Loucy (cell line): ENCODE results near the gene UFC1.

Experiments
- H2AFZ ChIP-seq: fragments of 200-600 bp; sonication (generic); 2 replicates; pipeline ENCODE4 v1.6.0; 2016; ENCODE audit warnings: antibody characterized with exemption, mild to moderate bottlenecking, low read length, moderate library complexity
- H3F3A ChIP-seq: fragments of 200-600 bp; 2 replicates; pipeline ENCODE4 v1.6.0; 2016; ENCODE audit warnings: antibody characterized with exemption, low read depth, mild to moderate bottlenecking
- H3K27me3 ChIP-seq: fragments of 200-600 bp; sonication (generic); 2 replicates; pipeline ENCODE4 v1.6.1; 2014; ENCODE audit warnings: low read length, mild to moderate bottlenecking; ENCODE audit not compliant: insufficient read depth, poor library complexity, severe bottlenecking
- H3K36me3 ChIP-seq: fragments of 200-600 bp; sonication (generic); 2 replicates; pipeline ENCODE4 v1.6.1; 2016; ENCODE audit warnings: low read length; ENCODE audit not compliant: insufficient read depth
- H3K4me1 ChIP-seq: fragments of 200-600 bp; sonication (generic); 2 replicates; pipeline ENCODE4 v1.5.1; 2014; ENCODE audit warnings: low read length, mild to moderate bottlenecking; ENCODE audit not compliant: insufficient read depth, poor library complexity, severe bottlenecking
- H3K4me2 ChIP-seq: fragments of 200-600 bp; sonication (generic); 2 replicates; pipeline ENCODE4 v1.6.0; 2014; ENCODE audit warnings: antibody characterized with exemption, low read length, low read depth, mild to moderate bottlenecking; ENCODE audit not compliant: poor library complexity, severe bottlenecking
- H3K4me3 ChIP-seq: fragments of 200-600 bp; sonication (generic); 2 replicates; pipeline ENCODE4 v1.5.1; 2014; ENCODE audit warnings: low read length, mild to moderate bottlenecking, mixed read lengths; ENCODE audit not compliant: poor library complexity, severe bottlenecking
- H3K79me2 ChIP-seq: fragments of 200-600 bp; sonication (generic); 2 replicates; pipeline ENCODE4 v1.6.1; 2014; ENCODE audit warnings: low read length; ENCODE audit not compliant: insufficient read depth
- H3K9ac ChIP-seq: fragments of 200-600 bp; sonication (generic); 2 replicates; pipeline ENCODE4 v1.6.0; 2014; ENCODE audit warnings: mild to moderate bottlenecking, low read depth, low read length, moderate library complexity; ENCODE audit not compliant: poor library complexity, severe bottlenecking
- H3K9me2 ChIP-seq: fragments of 200-600 bp; sonication (generic); replicated peaks from 2 replicates; pipeline ENCODE4 v1.6.1; 2016; ENCODE audit warnings: low read depth, low read length, mixed read lengths
- H3K9me3 ChIP-seq: fragments of 200-600 bp; sonication (generic); 2 replicates; pipeline ENCODE4 v1.6.1; 2014; ENCODE audit warnings: mild to moderate bottlenecking, antibody characterized with exemption, low read length, low read depth; ENCODE audit not compliant: insufficient read depth
- H4K20me1 ChIP-seq: fragments of 200-600 bp; sonication (generic); 2 replicates; pipeline ENCODE4 v1.6.0; 2014; ENCODE audit warnings: antibody characterized with exemption, low read length, mild to moderate bottlenecking; ENCODE audit not compliant: insufficient read depth, poor library complexity, severe bottlenecking
- CTCF ChIP-seq: fragments of 200-600 bp; sonication (generic); conservative IDR thresholded peaks from 2 replicates; pipeline ENCODE4 v1.5.1; 2014; ENCODE audit warnings: mild to moderate bottlenecking, antibody characterized with exemption, low read length
- EZH2phosphoT487 ChIP-seq: fragments of 200-600 bp; IDR thresholded peaks from 2 replicates; pipeline ENCODE4 v1.6.1; 2018; ENCODE audit warnings: antibody characterized with exemption, mild to moderate bottlenecking, moderate library complexity, borderline replicate concordance

The UFC1 gene

GRCh38 chr1:161166669-161167548, 13.1 kb downstream of the UFC1 start:
- Histone ChIP-seq H4K20me1 (no peaks in the 10 kb centered on the region), H3K9me2 (no peaks in the 10 kb centered on the region), H2AFZ (peak overlapping the region; percentile 76), H3K4me1 (peaks cover 11% of the 10 kb centered on the region), H3K36me3 (peaks cover 16% of the 10 kb centered on the region; the same call in 1 of the 2 replicates), H3K27me3 (no peaks in the 10 kb centered on the region), H3K4me3 (peak overlapping the region; percentile 88), H3F3A (no peaks in the 10 kb centered on the region), H3K79me2 (peaks cover 4% of the 10 kb centered on the region; the same call in 1 of the 2 replicates), H3K9me3 (no peaks in the 10 kb centered on the region), H3K9ac (peak overlapping the region; percentile 83), H3K4me2 (peak overlapping the region; percentile 89)
- TF ChIP-seq CTCF (no peak), EZH2phosphoT487 (no peak)

- TF ChIP-seq EZH2phosphoT487 = no peak
- no peak for TF ChIP-seq CTCF
- Histone ChIP-seq H3K27me3 (no peaks in the 10 kb centered on the region), H3K4me1 (peaks cover 8% of the 10 kb centered on the region), H3K9me3 (no peaks in the 10 kb centered on the region), H3K9ac (no peak overlapping the region), H3K36me3 (peaks cover 30% of the 10 kb centered on the region; the same call in 1 of the 2 replicates), H3K4me3 (no peak overlapping the region), H3K79me2 (peaks cover 6% of the 10 kb centered on the region; the same call in 1 of the 2 replicates), H3K9me2 (no peaks in the 10 kb centered on the region), H3K4me2 (no peak overlapping the region), H2AFZ (no peak overlapping the region), H3F3A (no peaks in the 10 kb centered on the region), H4K20me1 (no peaks in the 10 kb centered on the region)
Observed at GRCh38 chr1:161168906-161169305, 15.1 kb downstream of the UFC1 start.

GRCh38 chr1:161171191-161171590, 17.4 kb downstream of the UFC1 start:
- peaks cover 20% of the 10 kb centered on the region for H3K79me2 ChIP-seq
- no peaks in the 10 kb centered on the region for H3K9me2 ChIP-seq
- H3K9me3 ChIP-seq = no peaks in the 10 kb centered on the region
- H3F3A ChIP-seq = no peaks in the 10 kb centered on the region
- no peaks in the 10 kb centered on the region for H3K27me3 ChIP-seq
- H3K4me1 ChIP-seq = peaks cover 22% of the 10 kb centered on the region
- H4K20me1 ChIP-seq = peaks cover under 1% of the 10 kb centered on the region
- no peak overlapping the region for H3K4me3 ChIP-seq
- H2AFZ ChIP-seq = no peak overlapping the region
- no peak overlapping the region for H3K4me2 ChIP-seq
- H3K36me3 ChIP-seq = peaks cover 36% of the 10 kb centered on the region; the same call in 1 of the 2 replicates
- TF ChIP-seq EZH2phosphoT487 (no peak), CTCF (peak; percentile 34)
- no peak overlapping the region for H3K9ac ChIP-seq
